DMS53 treated with DMSO at 0.1 percent for 48 hours (cell line): ENCODE results near the gene CCDC97.
"Not testable (repeated sequence)": the region's sequence is repeated elsewhere in the genome, so short reads cannot be mapped to it uniquely, and the experiment has no call there.

Source experiments
- DNase-seq: peaks from one replicate; lab custom pipeline; 2025; ENCODE audit not compliant: unreplicated experiment; lab: John Stamatoyannopoulos, UW

The CCDC97 gene

DNA sequence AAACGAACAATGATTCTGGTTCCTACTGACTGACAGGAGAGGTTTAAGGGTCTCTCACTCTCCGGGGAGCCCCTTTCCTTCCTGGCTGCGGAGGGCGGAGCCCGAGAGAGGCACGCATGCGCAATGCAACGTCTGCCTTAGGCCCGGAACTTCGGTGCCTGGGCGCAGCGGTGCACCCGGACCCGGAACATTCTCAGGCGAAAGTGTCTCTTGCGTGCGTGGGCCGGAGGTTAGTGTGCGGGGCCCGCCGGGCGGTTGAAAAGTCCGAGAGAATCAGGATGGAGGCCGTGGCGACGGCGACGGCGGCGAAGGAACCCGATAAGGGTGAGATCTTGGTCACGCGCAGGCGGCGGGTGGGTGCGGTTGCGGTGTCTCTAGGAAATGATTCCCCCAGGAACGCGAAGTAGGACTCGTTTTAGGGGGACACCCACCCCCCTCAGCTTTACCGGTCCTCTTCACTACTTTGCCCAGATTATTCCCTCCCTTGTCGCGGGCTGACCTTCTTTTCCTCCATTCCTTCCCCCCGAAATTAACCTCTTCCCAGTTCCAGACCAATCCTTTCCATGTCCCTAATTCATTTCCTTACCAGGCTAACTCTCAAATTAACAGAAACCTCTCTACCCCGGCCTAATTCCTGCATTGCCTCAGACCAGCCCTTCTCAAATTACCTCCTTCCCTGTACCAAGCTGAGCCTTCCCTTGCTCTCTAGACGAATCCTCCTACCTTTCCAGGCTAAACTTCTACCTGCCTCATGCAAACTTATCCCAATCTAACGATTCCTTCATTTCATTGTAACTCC is at the start of gene CCDC97:
Gene CCDC97, plus strand, starts transcription at position 140 of the 799 bp plus-strand sequence. Its CDS starts 139 bp downstream, at position 279.
- peak; percentile 74 for DNase-seq

DNA sequence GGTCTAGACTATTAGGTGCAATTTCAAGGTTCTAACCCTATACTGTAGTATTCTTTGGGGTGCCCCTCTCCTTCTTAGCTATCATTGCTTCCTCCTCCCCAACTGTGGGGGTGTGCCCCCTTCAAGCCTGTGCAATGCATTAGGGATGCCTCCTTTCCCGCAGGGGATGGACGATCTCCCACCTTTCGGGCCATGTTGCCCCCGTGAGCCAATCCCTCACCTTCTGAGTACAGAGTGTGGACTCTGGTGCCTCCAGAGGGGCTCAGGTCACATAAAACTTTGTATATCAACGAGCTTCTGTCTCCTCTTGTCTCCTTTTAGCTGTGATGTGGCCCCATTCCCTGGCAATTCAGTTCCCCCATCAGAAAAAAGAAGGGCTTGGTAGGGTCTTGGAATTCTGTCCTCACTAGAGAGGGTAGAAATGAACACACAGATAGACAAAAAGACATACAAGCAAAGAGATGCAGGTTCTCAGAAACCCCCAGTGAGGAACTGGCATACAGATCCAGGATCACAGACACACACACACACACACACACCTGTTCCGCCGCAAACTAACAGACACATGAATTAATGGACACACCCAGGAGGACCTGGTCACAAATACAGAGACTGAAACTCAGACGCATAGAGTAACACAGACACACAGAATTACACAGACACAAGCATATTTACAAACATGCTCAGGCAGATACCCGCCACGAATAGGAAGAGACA is 48.3 kb upstream of the CCDC97 start:
- no peak for DNase-seq

DNA sequence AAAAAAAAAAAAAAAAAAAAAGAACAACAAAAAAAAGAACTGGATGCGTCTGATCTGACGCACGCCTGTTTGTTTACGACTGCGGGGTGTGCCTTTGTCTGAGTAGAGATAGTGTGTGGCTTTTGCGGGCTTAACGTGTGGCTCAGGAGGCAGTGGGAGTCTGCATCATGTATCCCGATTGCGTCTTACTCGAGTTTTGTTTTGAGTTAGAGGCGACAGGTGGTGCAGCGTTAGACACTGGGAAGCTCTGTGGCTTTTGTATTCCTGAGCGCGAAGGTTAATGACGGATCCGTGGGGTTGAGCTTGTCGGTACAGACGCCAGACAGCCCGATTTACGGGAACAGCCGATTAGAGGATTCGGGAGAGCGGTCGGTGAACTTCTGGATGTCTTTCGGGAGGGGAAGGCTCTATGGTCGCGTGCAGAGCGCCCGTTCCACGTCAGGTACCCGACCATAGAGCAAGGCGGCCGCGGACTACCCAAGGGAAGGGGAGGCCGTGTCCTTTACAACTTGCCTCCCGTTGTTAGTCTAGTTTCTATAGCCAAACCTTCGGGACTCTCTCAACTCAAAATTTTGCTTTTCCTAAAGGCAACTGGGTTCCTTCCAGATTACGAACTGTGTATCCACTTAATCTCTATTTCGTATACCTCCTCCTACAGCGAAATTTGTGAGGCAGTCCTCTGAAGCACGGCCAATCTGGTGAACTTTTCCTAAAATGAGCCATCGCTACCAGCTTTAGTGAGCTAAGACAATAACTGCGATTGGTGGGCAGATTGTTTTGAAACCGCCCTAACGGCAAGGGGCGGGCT is 46.7 kb upstream of the CCDC97 start:
- DNase-seq = peak; percentile 93

- DNase-seq = peak; percentile 100
Measured at GRCh38 chr19:41263850-41264580, 46.0 kb upstream of the CCDC97 start, which contains the start of gene HNRNPUL1. HNRNPUL1 (plus strand) TSS chr19:41264372; CDS start chr19:41264504, 132 bp downstream.

- DNase-seq = peak; percentile 23
Measured at GRCh38 chr19:41264581-41265394, 45.2 kb upstream of the CCDC97 start.

- DNase-seq = no peak
Measured at GRCh38 chr19:41265395-41266153, 44.4 kb upstream of the CCDC97 start.

- no peak for DNase-seq
Measured at GRCh38 chr19:41269055-41269454, 40.9 kb upstream of the CCDC97 start.

DNA sequence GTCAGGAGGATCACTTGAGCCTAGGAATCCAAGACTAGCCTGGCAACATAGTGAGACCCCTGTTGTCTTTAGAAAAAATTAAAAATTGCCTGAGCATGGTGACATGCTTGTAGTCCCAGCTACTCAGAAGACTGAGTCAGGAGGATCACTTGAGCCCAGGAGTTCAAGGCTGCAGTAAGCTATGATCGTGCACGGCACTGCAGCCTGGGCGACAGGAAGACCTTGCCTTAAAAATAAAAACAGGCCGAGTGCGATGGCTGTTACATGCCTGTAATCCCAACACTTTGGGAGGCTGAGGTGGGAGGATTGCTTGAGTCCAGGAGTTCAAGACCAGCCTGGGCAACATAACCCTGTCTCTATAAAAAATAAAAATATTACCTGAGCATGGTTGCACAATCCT is 40.4 kb upstream of the CCDC97 start:
- no peak for DNase-seq

DNA sequence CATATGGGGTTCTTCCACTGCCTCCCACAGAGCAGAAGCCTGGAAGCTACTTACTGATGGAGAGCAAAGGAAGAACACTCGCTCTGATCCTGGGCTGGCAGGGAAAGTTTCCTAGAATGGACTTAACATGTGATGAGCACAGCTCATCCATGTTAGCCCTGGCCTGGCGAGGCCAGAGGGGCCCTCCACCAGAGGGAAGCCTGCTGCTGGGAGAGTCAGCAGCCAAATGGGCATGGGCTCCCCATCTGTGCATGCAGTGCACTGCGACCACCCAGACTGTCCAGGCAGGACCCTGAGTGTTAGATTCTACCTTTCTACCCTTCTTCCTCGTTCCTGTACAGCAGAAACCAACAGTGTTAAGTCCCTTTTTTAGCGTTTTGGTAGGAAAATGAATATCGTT is 36.9 kb upstream of the CCDC97 start:
- no peak for DNase-seq

- no peak for DNase-seq
Measured at GRCh38 chr19:41274802-41275201, 35.2 kb upstream of the CCDC97 start.

- DNase-seq = no peak
Measured at GRCh38 chr19:41276231-41276630, 33.7 kb upstream of the CCDC97 start.

DNA sequence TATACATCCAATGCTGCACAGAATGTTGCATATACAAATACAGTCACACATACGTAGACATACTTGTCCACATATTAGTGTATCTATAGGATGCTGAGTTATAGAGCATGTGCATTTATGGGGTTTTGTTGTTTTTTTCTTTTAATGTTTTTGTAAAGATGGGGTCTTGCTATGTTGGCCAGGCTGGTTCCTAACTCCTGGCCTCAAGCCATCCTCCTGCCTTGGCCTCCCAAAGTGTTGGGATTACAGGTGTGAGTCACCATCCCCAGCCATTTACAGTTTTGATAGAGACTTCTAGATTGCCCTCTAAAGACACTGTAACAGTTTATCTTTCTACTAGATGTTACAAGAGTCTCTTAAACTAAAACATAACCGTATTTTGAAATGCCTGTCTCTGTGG is 31.5 kb upstream of the CCDC97 start:
- no peak for DNase-seq

- no peak for DNase-seq
Measured at GRCh38 chr19:41288673-41289530, 21.1 kb upstream of the CCDC97 start.

GRCh38 chr19:41289814-41290213 is 20.2 kb upstream of the CCDC97 start:
- DNase-seq = not testable (repeated sequence)

- no peak for DNase-seq
Measured at GRCh38 chr19:41294393-41294792, 15.6 kb upstream of the CCDC97 start.

- no peak for DNase-seq
Measured at GRCh38 chr19:41295499-41295898, 14.5 kb upstream of the CCDC97 start.

DNA sequence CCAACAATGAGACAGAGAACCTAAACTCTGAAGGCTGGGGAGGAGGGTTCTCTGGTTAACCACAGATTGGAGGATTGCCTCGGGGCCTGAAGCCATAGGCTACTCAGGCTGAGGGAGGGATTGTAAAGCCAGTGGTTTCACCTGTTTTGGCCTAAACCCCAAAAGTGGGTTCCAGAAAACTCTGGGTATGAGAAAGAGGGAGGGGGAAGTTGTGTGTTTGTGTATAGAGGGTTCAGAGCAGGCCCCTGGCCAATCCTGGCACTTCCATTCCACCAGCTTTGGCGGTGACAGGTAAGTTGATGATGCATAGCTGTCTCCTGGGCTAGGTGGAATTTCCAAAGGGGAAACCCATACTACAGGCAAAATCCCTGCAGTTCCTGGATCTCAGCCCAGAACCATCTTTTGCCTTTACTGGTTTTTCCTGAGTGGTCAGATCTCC is 13.5 kb upstream of the CCDC97 start:
- DNase-seq = no peak
